Vagina (tissue), 2 donors: ENCODE data around the gene SLC2A9. TPM values are rescaled to one million over a fixed set of nuclear protein-coding genes. Genes with fewer than 3 reads are reported as not detected.

Experiments used
- DNase-seq, 2 donors: peaks; one replicate each; pipeline ENCODE4 v3.0.0-alpha.2; 2017; ENCODE audit errors: extremely low spot score in 2 of 2
- H3K27ac ChIP-seq: fragments of 200-600 bp; sonication (generic); one replicate; pipeline ENCODE4 v1.5.1; 2019
- H3K27me3 ChIP-seq: fragments of 200-600 bp; sonication (generic); one replicate; pipeline ENCODE4 v1.5.1; 2019
- H3K36me3 ChIP-seq, 2 donors: fragments of 200-600 bp; sonication (generic); one replicate each; pipeline ENCODE4 v1.5.1; 2017 to 2019
- H3K4me1 ChIP-seq: fragments of 200-600 bp; sonication (generic); one replicate; pipeline ENCODE4 v1.5.1; 2019
- H3K4me3 ChIP-seq, 2 donors: fragments of 200-600 bp; sonication (generic); 1 replicate in 1 of 2; 2 replicates in 1 of 2; pipeline ENCODE4 v1.5.1; 2016 to 2019
- H3K9me3 ChIP-seq: fragments of 200-600 bp; sonication (generic); one replicate; pipeline ENCODE4 v1.5.1; 2019
- POLR2A ChIP-seq, 2 donors: fragments of 450-650 bp; IDR thresholded peaks; one replicate each; pipeline ENCODE4 v1.6.1; 2017; ENCODE audit warnings: antibody characterized with exemption in 2 of 2, mild to moderate bottlenecking in 2 of 2, moderate library complexity in 2 of 2
- POLR2AphosphoS5 ChIP-seq, 2 donors: sonication (generic); formaldehyde crosslinking; IDR thresholded peaks; one replicate each; pipeline ENCODE4 v1.9.0; 2017; ENCODE audit warnings: antibody characterized with exemption in 2 of 2, mild to moderate bottlenecking in 2 of 2, low read depth in 1 of 2; ENCODE audit not compliant: insufficient read depth in 1 of 2
- intact Hi-C: fragments of 100-400 bp; cut with DNase I; formaldehyde crosslinking; loops from one replicate; pipeline ENCODE4 v1.15.1; 2023
- total RNA-seq: library from RNA; depleted of rRNA; stranded (reverse); fragments of >200 nt; gene quantifications from one replicate; pipeline ENCODE4 v1.2.3, GENCODE V29; 2016
- TF ChIP-seq, protein P1 (sequence below), 3 experiments: fragments of 450-650 bp in 2 of 3; fragments of 200-600 bp in 1 of 3; sonication (generic) in 1 of 3; IDR thresholded peaks; one replicate each; pipeline ENCODE4 v1.5.1; 2017 to 2019; ENCODE audit warnings: antibody characterized with exemption in 3 of 3, mild to moderate bottlenecking in 2 of 3, moderate library complexity in 2 of 3

SLC2A9 gene
- total RNA-seq, 1 donor from 2014 or later: 7.9 TPM

GRCh38 chr4:9924750-9925149, 96.5 kb downstream of the SLC2A9 start:
- intact Hi-C loops: no loop called here
- H3K27ac ChIP-seq: no peak overlapping the region
- H3K4me1 ChIP-seq: no peaks in the 10 kb centered on the region
- no peaks in the 10 kb centered on the region for H3K27me3 ChIP-seq
- no peak overlapping the region for H3K4me3 ChIP-seq
- H3K9me3 ChIP-seq: no peaks in the 10 kb centered on the region
- DNase-seq: no peak
- no peaks in the 10 kb centered on the region for H3K36me3 ChIP-seq
- TF ChIP-seq POLR2A (IDR thresholded peaks at IDR 0.05): no peak
- TF ChIP-seq POLR2AphosphoS5 (IDR thresholded peaks at IDR 0.05; ENCODE audit: insufficient read depth in 1 of 2, low read depth in 1 of 2): no peak
- TF ChIP-seq, protein P1, sequence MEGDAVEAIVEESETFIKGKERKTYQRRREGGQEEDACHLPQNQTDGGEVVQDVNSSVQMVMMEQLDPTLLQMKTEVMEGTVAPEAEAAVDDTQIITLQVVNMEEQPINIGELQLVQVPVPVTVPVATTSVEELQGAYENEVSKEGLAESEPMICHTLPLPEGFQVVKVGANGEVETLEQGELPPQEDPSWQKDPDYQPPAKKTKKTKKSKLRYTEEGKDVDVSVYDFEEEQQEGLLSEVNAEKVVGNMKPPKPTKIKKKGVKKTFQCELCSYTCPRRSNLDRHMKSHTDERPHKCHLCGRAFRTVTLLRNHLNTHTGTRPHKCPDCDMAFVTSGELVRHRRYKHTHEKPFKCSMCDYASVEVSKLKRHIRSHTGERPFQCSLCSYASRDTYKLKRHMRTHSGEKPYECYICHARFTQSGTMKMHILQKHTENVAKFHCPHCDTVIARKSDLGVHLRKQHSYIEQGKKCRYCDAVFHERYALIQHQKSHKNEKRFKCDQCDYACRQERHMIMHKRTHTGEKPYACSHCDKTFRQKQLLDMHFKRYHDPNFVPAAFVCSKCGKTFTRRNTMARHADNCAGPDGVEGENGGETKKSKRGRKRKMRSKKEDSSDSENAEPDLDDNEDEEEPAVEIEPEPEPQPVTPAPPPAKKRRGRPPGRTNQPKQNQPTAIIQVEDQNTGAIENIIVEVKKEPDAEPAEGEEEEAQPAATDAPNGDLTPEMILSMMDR (IDR thresholded peaks at IDR 0.05): no peak

- TF ChIP-seq POLR2A (IDR thresholded peaks at IDR 0.05) (no peak), POLR2AphosphoS5 (IDR thresholded peaks at IDR 0.05; ENCODE audit: insufficient read depth in 1 of 2, low read depth in 1 of 2) (no peak)
- TF ChIP-seq, protein P1 (IDR thresholded peaks at IDR 0.05): no peak
- Histone ChIP-seq H3K27ac (no peak overlapping the region), H3K4me1 (no peaks in the 10 kb centered on the region)
Observed at GRCh38 chr4:9923195-9923812, 98.0 kb downstream of the SLC2A9 start.

DNA sequence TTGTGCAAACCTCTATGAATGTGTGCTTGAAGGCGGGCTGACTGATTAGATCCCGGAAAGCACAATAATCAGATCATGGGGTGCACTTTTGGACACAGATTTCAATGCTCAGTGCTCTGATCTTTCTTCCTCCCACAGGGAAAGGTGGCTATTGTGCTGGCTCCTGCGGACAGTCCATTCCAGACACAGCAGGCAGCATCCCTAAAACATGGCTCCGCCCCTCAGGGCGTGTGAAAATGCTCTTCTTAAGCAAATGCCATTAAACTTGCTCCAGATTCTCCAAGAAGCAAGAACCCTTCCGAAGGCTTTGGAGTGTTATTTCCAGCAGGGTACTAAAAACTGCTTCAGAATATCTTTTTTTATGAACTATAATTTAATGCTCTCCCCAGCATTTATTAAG, 100.0 kb downstream of the SLC2A9 start:
- H3K4me3 ChIP-seq: no peak overlapping the region
- no peaks in the 10 kb centered on the region for H3K4me1 ChIP-seq
- no peak for DNase-seq
- no peaks in the 10 kb centered on the region for H3K36me3 ChIP-seq
- no peak overlapping the region for H3K27ac ChIP-seq
- TF ChIP-seq POLR2A (IDR thresholded peaks at IDR 0.05): no peak
- no peak for TF ChIP-seq POLR2AphosphoS5 (IDR thresholded peaks at IDR 0.05; ENCODE audit: insufficient read depth in 1 of 2, low read depth in 1 of 2)
- TF ChIP-seq, protein P1 (IDR thresholded peaks at IDR 0.05): no peak
- H3K9me3 ChIP-seq: no peaks in the 10 kb centered on the region
- intact Hi-C loops: no loop called here
- no peaks in the 10 kb centered on the region for H3K27me3 ChIP-seq

More at GRCh38 chr4:9923195-9923812, 98.0 kb downstream of the SLC2A9 start:
- no peaks in the 10 kb centered on the region for H3K27me3 ChIP-seq
- intact Hi-C loops: no loop called here
- no peaks in the 10 kb centered on the region for H3K36me3 ChIP-seq
- no peak overlapping the region for H3K4me3 ChIP-seq
- no peak for DNase-seq
- no peaks in the 10 kb centered on the region for H3K9me3 ChIP-seq

GRCh38 chr4:9920029-9920428, 101.3 kb downstream of the SLC2A9 start:
- Histone ChIP-seq H3K4me3 (no peak overlapping the region), H3K4me1 (no peaks in the 10 kb centered on the region), H3K36me3 (no peaks in the 10 kb centered on the region), H3K27ac (no peak overlapping the region), H3K27me3 (no peaks in the 10 kb centered on the region), H3K9me3 (no peaks in the 10 kb centered on the region)
- no peak for DNase-seq
- no peak for TF ChIP-seq POLR2AphosphoS5 (IDR thresholded peaks at IDR 0.05; ENCODE audit: insufficient read depth in 1 of 2, low read depth in 1 of 2)
- no peak for TF ChIP-seq POLR2A (IDR thresholded peaks at IDR 0.05)
- TF ChIP-seq, protein P1 (IDR thresholded peaks at IDR 0.05): no peak
- intact Hi-C loops: no loop called here

GRCh38 chr4:9919047-9919446, 102.2 kb downstream of the SLC2A9 start:
- Histone ChIP-seq H3K9me3 (no peaks in the 10 kb centered on the region), H3K4me1 (no peaks in the 10 kb centered on the region), H3K27ac (no peak overlapping the region), H3K4me3 (no peak overlapping the region), H3K36me3 (no peaks in the 10 kb centered on the region), H3K27me3 (no peaks in the 10 kb centered on the region)
- no peak for DNase-seq
- intact Hi-C loops: no loop called here
- TF ChIP-seq, protein P1 (IDR thresholded peaks at IDR 0.05): no peak
- TF ChIP-seq POLR2AphosphoS5 (IDR thresholded peaks at IDR 0.05; ENCODE audit: insufficient read depth in 1 of 2, low read depth in 1 of 2): no peak
- TF ChIP-seq POLR2A (IDR thresholded peaks at IDR 0.05): no peak
